ENCODE data around the gene ZC2HC1B. TPM values are rescaled to one million over a fixed set of nuclear protein-coding genes. Genes with fewer than 3 reads are reported as not detected.

Gene ZC2HC1B
- total RNA-seq, 1 experiment from 2014 or later: not detected

GRCh38 chr6:143934331-143934730 lies 70.1 kb downstream of the ZC2HC1B start:
- no peak overlapping the region for H4K8ac ChIP-seq (replicated peaks; ENCODE audit: insufficient read length, low read depth, low read length)
- no peak for DNase-seq
- no peaks in the 10 kb centered on the region for H3K79me2 ChIP-seq (ENCODE audit: insufficient read depth, low read length)
- H2AK5ac ChIP-seq (ENCODE audit: insufficient read length, low read length): no peak overlapping the region
- H2BK120ac ChIP-seq (ENCODE audit: low read depth, low read length, poor library complexity, severe bottlenecking): no peak overlapping the region
- no peaks in the 10 kb centered on the region for H3K27me3 ChIP-seq (ENCODE audit: insufficient read depth, low read length)
- Mint-ChIP-seq H3K27ac (no peak overlapping the region), H3K4me3 (no peak overlapping the region), H3K4me1 (peaks cover 46 to 57% of the 10 kb centered on the region in 2 experiments), H3K27me3 (ENCODE audit: low read depth) (peaks cover 6% of the 10 kb centered on the region), H3K9me3 (peaks cover 30 to 34% of the 10 kb centered on the region in 2 experiments), H3K36me3 (ENCODE audit: insufficient read depth in 1 of 3, low read depth in 3 of 3) (peaks cover 17 to 33% (median 22%) of the 10 kb centered on the region in 3 experiments)
- H2BK15ac ChIP-seq (ENCODE audit: low read depth, low read length): no peak overlapping the region
- no peak overlapping the region for H2BK20ac ChIP-seq (ENCODE audit: low read depth, low read length, poor library complexity, severe bottlenecking)
- H3K27ac ChIP-seq (ENCODE audit: insufficient read length, low read depth, low read length): no peak overlapping the region
- H4K91ac ChIP-seq (ENCODE audit: insufficient read length, low read depth, low read length): no peak overlapping the region
- peaks cover 7% of the 10 kb centered on the region; the same call in 1 of the 2 replicates for H3K4me1 ChIP-seq (ENCODE audit: insufficient read depth, low read length)
- H3K18ac ChIP-seq (ENCODE audit: insufficient read length, low read depth, low read length): no peak overlapping the region
- no peak overlapping the region for H2AFZ ChIP-seq (ENCODE audit: low read length)
- H2BK5ac ChIP-seq (ENCODE audit: insufficient read length, low read length): no peak overlapping the region
- no peaks in the 10 kb centered on the region for H3K79me1 ChIP-seq (ENCODE audit: insufficient read depth, low read depth, low read length, poor library complexity, severe bottlenecking)
- no peak overlapping the region for H3K4ac ChIP-seq (ENCODE audit: low read depth, low read length)
- H3K9ac ChIP-seq (ENCODE audit: extremely low read depth, insufficient read length, low read length): no peak overlapping the region
- H4K5ac ChIP-seq (ENCODE audit: insufficient read length, low read depth, low read length): no peak overlapping the region
- H4K20me1 ChIP-seq (ENCODE audit: control insufficient read depth, insufficient read depth, insufficient read length): no peaks in the 10 kb centered on the region
- H3K23ac ChIP-seq (ENCODE audit: insufficient read length, low read depth, low read length): no peak overlapping the region
- H3K56ac ChIP-seq (ENCODE audit: insufficient read length, low read depth, low read length): no peak overlapping the region
- H3K14ac ChIP-seq (ENCODE audit: insufficient read depth, low read length): no peak overlapping the region
- TF ChIP-seq CTCF (conservative IDR thresholded peaks at IDR 0.05): no peak
- H3K4me2 ChIP-seq (ENCODE audit: insufficient read depth, insufficient read length, low read length): no peak overlapping the region
- H3K9me3 ChIP-seq (ENCODE audit: control insufficient read depth, low read depth, low read length): no peaks in the 10 kb centered on the region
- no peaks in the 10 kb centered on the region for H3K23me2 ChIP-seq (ENCODE audit: insufficient read length, low read depth, low read length, poor library complexity, severe bottlenecking)
- WGBS (ENCODE audit: extremely low coverage, insufficient read length, low lambda C conversion rate): no CpG with 5 or more reads among the region's 1 CpG
- no peak overlapping the region for H2BK12ac ChIP-seq (ENCODE audit: insufficient read length, low read depth, low read length)
- H3T11ph ChIP-seq (ENCODE audit: low read length): no peak overlapping the region
